ENCODE data around the gene MKS1. TPM values are rescaled to one million over a fixed set of nuclear protein-coding genes. Genes with fewer than 3 reads are reported as not detected.

The MKS1 gene
- total RNA-seq, 2 experiments from 2014 or later = 23.0 to 26.5 TPM

DNA sequence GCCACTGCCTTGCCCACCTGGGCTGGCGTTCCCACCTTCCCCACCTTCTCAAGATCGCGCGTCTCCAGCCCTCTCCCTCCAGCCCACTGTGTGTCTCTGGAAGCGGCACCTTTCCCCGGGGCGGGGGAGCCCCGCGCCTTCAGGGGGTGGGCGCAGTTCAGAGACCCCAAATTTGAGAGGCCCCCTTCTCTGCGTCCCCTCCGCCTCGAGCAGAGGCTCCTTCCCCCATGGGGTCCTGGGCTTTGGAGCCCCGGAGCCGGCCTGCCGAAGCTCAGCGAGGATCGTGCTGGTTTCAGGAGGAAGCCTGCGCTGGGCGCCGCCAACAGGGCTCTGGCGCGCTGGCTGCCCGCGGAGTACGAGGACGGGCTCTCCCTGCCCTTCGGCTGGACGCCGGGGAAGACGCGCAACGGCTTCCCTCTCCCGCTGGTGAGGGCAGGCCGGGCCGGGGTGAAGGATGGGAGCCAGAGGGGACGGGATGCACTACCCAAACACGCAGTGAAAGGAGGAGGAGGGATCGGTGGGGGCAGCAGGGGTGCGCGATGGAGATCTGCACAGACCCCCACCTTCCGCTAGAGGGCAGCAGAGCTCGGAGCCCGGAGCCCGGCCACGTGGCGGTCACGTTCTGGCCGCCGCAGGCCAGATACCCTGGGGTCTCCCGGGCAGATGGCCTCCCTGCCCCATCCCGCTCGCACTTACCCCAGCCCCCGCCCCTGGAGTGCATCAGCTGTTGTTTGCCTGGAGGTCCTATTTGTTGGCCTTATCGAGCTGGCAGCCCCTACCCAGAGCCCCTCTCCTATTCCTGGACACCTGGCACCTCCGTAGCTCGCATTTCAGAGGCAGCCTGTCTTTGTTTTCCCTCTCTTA is 30.4 kb upstream of the MKS1 start:
- H3K9me3 Mint-ChIP-seq = no peaks in the 10 kb centered on the region
- H3K4me3 Mint-ChIP-seq = peak overlapping the region; percentile 82
- peaks cover 24% of the 10 kb centered on the region for H3K4me1 Mint-ChIP-seq
- ATAC-seq (ENCODE audit: low read depth) (peak; percentile 78), DNase-seq (peak; percentile 83)
- H3K27ac Mint-ChIP-seq = no peak overlapping the region
- H3K27me3 Mint-ChIP-seq = peaks cover 50% of the 10 kb centered on the region
- POLR2A ChIA-PET = interaction anchor here (0.8 to 1.5 kb wide), 4 partner anchors 30 to 103 kb away, joined by 3 to 5 read pairs (median 3); partner anchors contain the start of genes MKS1 and SUPT4H1
- no peaks in the 10 kb centered on the region for H3K36me3 Mint-ChIP-seq

GRCh38 chr17:58248955-58249269 is 29.9 kb upstream of the MKS1 start:
- Mint-ChIP-seq H3K4me1 (peaks cover 28% of the 10 kb centered on the region), H3K27ac (peak overlapping the region; percentile 38), H3K4me3 (no peak overlapping the region), H3K27me3 (peaks cover 50% of the 10 kb centered on the region), H3K9me3 (no peaks in the 10 kb centered on the region), H3K36me3 (no peaks in the 10 kb centered on the region)
- no peak for ATAC-seq (ENCODE audit: low read depth)
- DNase-seq = no peak
- POLR2A ChIA-PET = interaction anchor here (0.9 kb wide), 1 partner anchor 94 kb away, joined by 3 read pairs; no protein-coding TSS in a partner anchor

GRCh38 chr17:58247511-58248363 is 28.7 kb upstream of the MKS1 start:
- Mint-ChIP-seq H3K4me3 (peak overlapping the region; percentile 64), H3K9me3 (no peaks in the 10 kb centered on the region), H3K36me3 (no peaks in the 10 kb centered on the region), H3K27me3 (peaks cover 46% of the 10 kb centered on the region), H3K27ac (peak overlapping the region; percentile 76), H3K4me1 (peaks cover 31% of the 10 kb centered on the region)
- ATAC-seq (ENCODE audit: low read depth) (peak; percentile 46), DNase-seq (no peak)
- POLR2A ChIA-PET = interaction anchor here (0.8 to 2.5 kb wide), 6 partner anchors 15 to 383 kb away, joined by 3 to 10 read pairs (median 4); partner anchors contain the start of gene MKS1

DNA sequence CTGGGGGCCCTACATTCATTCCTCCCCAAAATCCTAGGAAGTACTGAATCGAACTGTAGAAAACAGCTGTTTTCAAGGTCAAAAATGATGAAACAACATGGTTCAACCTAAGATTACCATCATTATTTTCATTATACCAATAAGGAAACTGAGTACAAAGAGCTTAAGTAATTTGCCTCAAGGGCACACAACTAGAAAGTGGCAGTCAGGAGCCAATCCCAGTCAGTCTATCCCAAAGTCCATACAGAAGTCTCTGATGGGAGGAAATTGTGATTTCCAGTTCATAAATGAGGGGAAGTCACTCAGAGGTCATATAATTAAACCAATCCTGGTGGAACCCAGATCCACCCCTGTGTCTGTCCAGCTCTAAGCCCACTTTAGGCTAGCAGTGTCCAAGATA is 27.7 kb upstream of the MKS1 start:
- Mint-ChIP-seq H3K9me3 (no peaks in the 10 kb centered on the region), H3K27ac (no peak overlapping the region), H3K4me1 (peaks cover 32% of the 10 kb centered on the region), H3K36me3 (no peaks in the 10 kb centered on the region), H3K27me3 (peaks cover 44% of the 10 kb centered on the region), H3K4me3 (no peak overlapping the region)
- no peak for ATAC-seq (ENCODE audit: low read depth)
- no peak for DNase-seq
- POLR2A ChIA-PET = interaction anchor here (0.9 to 2.5 kb wide), 2 partner anchors 28 to 91 kb away, joined by 4 to 10 read pairs; partner anchors contain the start of gene MKS1

DNA sequence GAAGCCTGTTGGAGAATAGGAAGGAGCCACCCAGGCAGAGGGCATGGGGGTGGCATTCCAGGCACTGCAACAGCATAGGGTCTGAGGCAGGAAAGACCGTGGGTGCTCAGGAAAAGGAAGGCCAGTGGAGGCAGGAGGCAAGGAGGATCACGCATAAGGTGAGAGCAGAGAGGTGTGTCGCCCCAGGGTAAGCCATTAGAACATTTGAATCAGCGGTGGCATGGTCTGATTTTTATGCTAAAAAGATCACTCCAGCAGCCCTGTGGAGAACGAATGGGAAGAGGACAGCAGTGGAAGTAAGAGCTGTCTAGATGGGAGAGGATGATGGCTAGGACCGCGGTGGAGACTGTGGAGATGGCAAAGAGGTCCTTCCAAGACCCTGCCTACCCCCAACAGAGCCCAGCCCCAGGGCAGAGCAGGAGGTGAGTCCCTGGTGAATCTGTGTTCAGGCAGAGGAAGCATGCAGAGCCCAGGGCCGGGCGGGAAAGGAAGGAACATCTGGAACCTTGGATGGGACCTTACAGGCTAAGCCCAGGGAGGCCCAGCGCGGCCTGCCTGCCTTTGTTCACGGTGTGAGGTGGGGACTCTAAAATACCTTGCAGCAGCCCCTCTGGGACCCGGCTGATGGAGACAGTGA is 27.2 kb upstream of the MKS1 start:
- no peaks in the 10 kb centered on the region for H3K9me3 Mint-ChIP-seq
- no peak overlapping the region for H3K4me3 Mint-ChIP-seq
- DNase-seq = no peak
- no peak for ATAC-seq (ENCODE audit: low read depth)
- peak overlapping the region; percentile 68 for H3K27ac Mint-ChIP-seq
- POLR2A ChIA-PET = interaction anchor here (0.9 to 2.5 kb wide), 2 partner anchors 27 to 91 kb away, joined by 4 to 10 read pairs; partner anchors contain the start of gene MKS1
- H3K27me3 Mint-ChIP-seq = peaks cover 44% of the 10 kb centered on the region
- peaks cover 32% of the 10 kb centered on the region for H3K4me1 Mint-ChIP-seq
- H3K36me3 Mint-ChIP-seq = no peaks in the 10 kb centered on the region

GRCh38 chr17:58245428-58246103 is 26.5 kb upstream of the MKS1 start:
- H3K4me3 Mint-ChIP-seq = no peak overlapping the region
- no peak for ATAC-seq (ENCODE audit: low read depth)
- H3K4me1 Mint-ChIP-seq = peaks cover 32% of the 10 kb centered on the region
- POLR2A ChIA-PET = no interaction called here
- no peaks in the 10 kb centered on the region for H3K36me3 Mint-ChIP-seq
- peaks cover 43% of the 10 kb centered on the region for H3K27me3 Mint-ChIP-seq
- H3K27ac Mint-ChIP-seq = no peak overlapping the region
- no peak for DNase-seq
- no peaks in the 10 kb centered on the region for H3K9me3 Mint-ChIP-seq

GRCh38 chr17:58244963-58245362 is 25.9 kb upstream of the MKS1 start:
- H3K27ac Mint-ChIP-seq = no peak overlapping the region
- H3K4me3 Mint-ChIP-seq = no peak overlapping the region
- no peak for ATAC-seq (ENCODE audit: low read depth)
- no peaks in the 10 kb centered on the region for H3K36me3 Mint-ChIP-seq
- H3K4me1 Mint-ChIP-seq = peaks cover 31% of the 10 kb centered on the region
- no peaks in the 10 kb centered on the region for H3K9me3 Mint-ChIP-seq
- DNase-seq = no peak
- POLR2A ChIA-PET = no interaction called here
- peaks cover 45% of the 10 kb centered on the region for H3K27me3 Mint-ChIP-seq

DNA sequence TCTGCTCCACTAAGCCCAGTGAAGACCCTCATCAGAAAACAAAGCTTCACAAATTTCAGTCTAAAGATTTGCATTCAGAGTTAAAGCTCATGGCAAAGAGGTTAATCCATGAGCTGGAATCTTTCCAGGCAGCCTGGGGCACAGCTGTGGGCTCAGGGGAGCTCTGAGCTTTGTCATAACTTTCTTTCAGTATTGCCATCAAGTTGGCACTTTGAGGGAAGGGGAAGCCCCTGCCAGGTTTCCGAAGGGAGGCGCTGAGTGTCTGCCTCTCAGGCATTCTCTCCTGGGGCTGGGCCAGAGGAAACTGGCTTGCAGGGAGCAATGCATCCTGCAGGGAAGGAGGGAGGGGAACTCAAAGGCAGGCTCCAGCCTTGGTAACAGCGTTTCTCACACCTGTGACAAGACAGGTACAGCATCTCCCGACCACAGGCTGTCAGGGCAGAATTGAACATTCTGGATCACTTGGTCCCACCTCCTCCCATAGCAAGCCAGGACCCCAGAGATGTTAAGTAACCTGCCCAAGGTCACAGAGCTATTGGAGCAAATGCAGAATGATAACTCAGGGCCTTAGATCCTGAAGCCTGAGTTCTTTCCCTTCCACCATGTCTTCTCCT is 23.2 kb upstream of the MKS1 start:
- no peak overlapping the region for H3K4me3 Mint-ChIP-seq
- H3K36me3 Mint-ChIP-seq = no peaks in the 10 kb centered on the region
- no peak overlapping the region for H3K27ac Mint-ChIP-seq
- ATAC-seq (ENCODE audit: low read depth) (no peak), DNase-seq (no peak)
- H3K27me3 Mint-ChIP-seq = peaks cover 50% of the 10 kb centered on the region
- H3K4me1 Mint-ChIP-seq = peaks cover 15% of the 10 kb centered on the region
- POLR2A ChIA-PET = no interaction called here
- H3K9me3 Mint-ChIP-seq = no peaks in the 10 kb centered on the region

- peaks cover 9% of the 10 kb centered on the region for H3K4me1 Mint-ChIP-seq
- POLR2A ChIA-PET = no interaction called here
- H3K27me3 Mint-ChIP-seq = peaks cover 59% of the 10 kb centered on the region
- H3K9me3 Mint-ChIP-seq = no peaks in the 10 kb centered on the region
- no peak overlapping the region for H3K27ac Mint-ChIP-seq
- no peaks in the 10 kb centered on the region for H3K36me3 Mint-ChIP-seq
- DNase-seq (no peak), ATAC-seq (ENCODE audit: low read depth) (no peak)
- no peak overlapping the region for H3K4me3 Mint-ChIP-seq
Observed at GRCh38 chr17:58239987-58240386, 20.9 kb upstream of the MKS1 start.

- H3K4me3 Mint-ChIP-seq = no peak within 1 kb of the TSS
- ATAC-seq (ENCODE audit: low read depth) (no peak), DNase-seq (no peak)
- no peaks in the 10 kb centered on the region for H3K36me3 Mint-ChIP-seq
- H3K4me1 Mint-ChIP-seq = peaks cover 5% of the 10 kb centered on the region
- H3K27me3 Mint-ChIP-seq = peaks cover 67% of the 10 kb centered on the region
- no peak within 1 kb of the TSS for H3K27ac Mint-ChIP-seq
- POLR2A ChIA-PET = interaction anchor here (0.9 kb wide), 1 partner anchor 9 kb away, joined by 3 read pairs; no protein-coding TSS in a partner anchor
- no peaks in the 10 kb centered on the region for H3K9me3 Mint-ChIP-seq
Observed at GRCh38 chr17:58238147-58238634, 19.1 kb upstream of the MKS1 start, which contains the start of gene LPO. TSS of gene LPO (plus strand) at chr17:58238584. CDS start at chr17:58242980, 4,396 bp downstream.

GRCh38 chr17:58236394-58236793 is 17.3 kb upstream of the MKS1 start:
- Mint-ChIP-seq H3K4me3 (no peak overlapping the region), H3K27ac (no peak overlapping the region), H3K9me3 (no peaks in the 10 kb centered on the region), H3K4me1 (peaks cover 12% of the 10 kb centered on the region), H3K27me3 (peaks cover 60% of the 10 kb centered on the region), H3K36me3 (no peaks in the 10 kb centered on the region)
- POLR2A ChIA-PET = no interaction called here
- DNase-seq = no peak
- no peak for ATAC-seq (ENCODE audit: low read depth)

DNA sequence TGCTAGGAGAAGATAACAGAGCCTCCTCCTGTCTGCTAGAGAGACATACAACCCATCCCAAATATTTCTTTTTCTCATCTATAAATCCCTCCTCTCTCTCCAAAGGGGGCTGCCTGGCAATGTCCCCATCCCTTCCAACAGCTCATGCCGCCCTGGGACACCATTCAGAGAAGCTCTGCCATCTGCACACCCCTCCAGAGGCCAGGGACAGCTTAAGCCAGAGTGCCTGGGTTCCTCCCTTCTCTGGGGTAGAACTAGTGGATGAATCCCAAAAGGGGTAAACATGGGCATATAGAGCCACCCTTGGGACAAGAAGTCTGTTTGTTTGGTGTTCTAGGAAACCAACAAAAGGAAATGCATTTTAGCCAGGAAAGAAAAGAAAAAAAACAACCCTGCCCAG is 16.8 kb upstream of the MKS1 start:
- no peak overlapping the region for H3K4me3 Mint-ChIP-seq
- no peak overlapping the region for H3K27ac Mint-ChIP-seq
- peaks cover 59% of the 10 kb centered on the region for H3K27me3 Mint-ChIP-seq
- H3K4me1 Mint-ChIP-seq = peaks cover 12% of the 10 kb centered on the region
- POLR2A ChIA-PET = no interaction called here
- ATAC-seq (ENCODE audit: low read depth) (no peak), DNase-seq (no peak)
- no peaks in the 10 kb centered on the region for H3K36me3 Mint-ChIP-seq
- no peaks in the 10 kb centered on the region for H3K9me3 Mint-ChIP-seq
